HUES64 (cell line): ENCODE measurements around the gene SUGCT.

ENCODE experiments used
- H3K27ac ChIP-seq: 2 replicates; pipeline ENCODE4 v1.7.0; 2013; ENCODE audit warnings: low read depth, low read length, inconsistent platforms
- H3K27me3 ChIP-seq: 2 replicates; pipeline ENCODE4 v1.6.1; 2013; ENCODE audit warnings: mild to moderate bottlenecking, low read length; ENCODE audit not compliant: insufficient read depth
- H3K36me3 ChIP-seq: 2 replicates; pipeline ENCODE4 v1.6.1; 2013; ENCODE audit warnings: mild to moderate bottlenecking, low read length; ENCODE audit not compliant: insufficient read depth
- H3K4me1 ChIP-seq: 2 replicates; pipeline ENCODE4 v1.6.1; 2013; ENCODE audit warnings: mild to moderate bottlenecking, low read length, moderate library complexity; ENCODE audit not compliant: insufficient read depth
- H3K4me3 ChIP-seq: 2 replicates; pipeline ENCODE4 v1.5.1; 2013; ENCODE audit warnings: mild to moderate bottlenecking, low read length, moderate library complexity
- H3K9ac ChIP-seq: 2 replicates; pipeline ENCODE4 v1.6.1; 2013; ENCODE audit warnings: mild to moderate bottlenecking, low read depth, low read length
- H3K9me3 ChIP-seq: 2 replicates; pipeline ENCODE4 v1.6.1; 2013; ENCODE audit warnings: low read depth, low read length; ENCODE audit not compliant: insufficient read depth
- WGBS: fragments of 150-250, 120-280 bp; methylation state at CpG from one replicate; pipeline ENCODE4 v1.1.7; 2013; ENCODE audit warnings: missing lambda C conversion rate; 5-methylcytosine and 5-hydroxymethylcytosine counted together

Gene SUGCT

DNA sequence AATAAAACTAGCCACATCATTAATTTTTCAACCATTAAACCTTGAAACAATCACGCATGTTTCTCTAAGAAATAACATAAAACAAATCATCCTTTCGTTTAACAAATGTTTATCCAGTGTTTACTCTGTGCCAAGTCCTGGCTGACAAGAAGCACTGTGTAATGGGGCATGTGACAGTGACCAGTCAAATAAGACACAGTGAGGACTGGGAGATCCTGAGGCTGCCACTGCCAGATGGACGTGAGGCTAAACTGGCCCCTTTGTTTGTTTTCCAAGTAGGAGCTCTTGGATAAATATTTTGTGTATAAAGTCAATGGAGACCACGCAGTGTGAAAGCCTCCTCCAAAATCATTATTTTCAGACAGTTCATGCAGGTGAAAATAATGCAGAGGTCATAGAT lies 626.2 kb downstream of the SUGCT start:
- Histone ChIP-seq H3K27ac (no peak overlapping the region), H3K4me3 (no peak overlapping the region), H3K27me3 (no peaks in the 10 kb centered on the region), H3K9me3 (no peaks in the 10 kb centered on the region), H3K36me3 (no peaks in the 10 kb centered on the region), H3K4me1 (peaks cover 38% of the 10 kb centered on the region), H3K9ac (no peak overlapping the region)
- WGBS = 91% methylated on average over 4 of the region's 4 CpGs

DNA sequence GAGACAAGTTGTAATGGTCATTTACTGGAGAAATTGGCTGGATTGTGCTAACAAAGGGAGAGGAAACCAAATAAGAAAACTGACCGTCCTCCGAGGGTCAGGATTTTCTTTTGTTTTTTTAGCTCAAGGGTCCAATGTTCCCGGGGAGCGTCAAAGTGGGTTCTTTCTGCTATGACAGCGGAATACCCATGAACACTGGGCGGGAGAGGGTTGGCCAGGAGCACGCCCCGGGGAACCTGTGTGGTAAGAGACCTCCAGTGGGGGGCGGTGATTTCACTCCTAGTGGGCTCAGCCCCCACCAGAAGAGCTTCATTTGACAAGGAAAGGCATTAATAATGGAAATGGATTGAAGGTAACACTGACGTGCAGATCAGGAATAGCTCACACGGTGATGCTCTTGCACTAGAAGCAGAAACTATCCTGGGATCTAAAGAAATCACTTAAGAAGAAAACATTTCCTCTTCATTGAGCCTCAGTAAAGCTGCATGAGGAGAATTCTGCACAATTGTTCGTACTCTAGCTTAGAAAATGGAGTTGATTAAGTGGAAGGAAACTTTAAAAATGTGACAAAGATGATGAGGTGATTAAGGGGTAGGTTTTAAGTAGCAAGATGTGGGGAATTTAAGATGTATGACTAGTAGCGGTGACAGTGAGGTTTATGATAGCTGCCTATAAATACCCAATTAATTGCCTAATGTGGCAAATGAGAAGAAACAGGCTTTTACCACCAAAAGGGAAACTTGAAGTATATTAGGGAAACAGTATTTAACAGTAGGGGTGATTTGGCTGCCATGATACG lies 627.2 kb downstream of the SUGCT start:
- Histone ChIP-seq H3K4me1 (peaks cover 31% of the 10 kb centered on the region), H3K36me3 (no peaks in the 10 kb centered on the region), H3K9ac (no peak overlapping the region), H3K4me3 (no peak overlapping the region), H3K9me3 (no peaks in the 10 kb centered on the region), H3K27ac (no peak overlapping the region), H3K27me3 (no peaks in the 10 kb centered on the region)
- 93% methylated on average over 14 of the region's 14 CpGs for WGBS

DNA sequence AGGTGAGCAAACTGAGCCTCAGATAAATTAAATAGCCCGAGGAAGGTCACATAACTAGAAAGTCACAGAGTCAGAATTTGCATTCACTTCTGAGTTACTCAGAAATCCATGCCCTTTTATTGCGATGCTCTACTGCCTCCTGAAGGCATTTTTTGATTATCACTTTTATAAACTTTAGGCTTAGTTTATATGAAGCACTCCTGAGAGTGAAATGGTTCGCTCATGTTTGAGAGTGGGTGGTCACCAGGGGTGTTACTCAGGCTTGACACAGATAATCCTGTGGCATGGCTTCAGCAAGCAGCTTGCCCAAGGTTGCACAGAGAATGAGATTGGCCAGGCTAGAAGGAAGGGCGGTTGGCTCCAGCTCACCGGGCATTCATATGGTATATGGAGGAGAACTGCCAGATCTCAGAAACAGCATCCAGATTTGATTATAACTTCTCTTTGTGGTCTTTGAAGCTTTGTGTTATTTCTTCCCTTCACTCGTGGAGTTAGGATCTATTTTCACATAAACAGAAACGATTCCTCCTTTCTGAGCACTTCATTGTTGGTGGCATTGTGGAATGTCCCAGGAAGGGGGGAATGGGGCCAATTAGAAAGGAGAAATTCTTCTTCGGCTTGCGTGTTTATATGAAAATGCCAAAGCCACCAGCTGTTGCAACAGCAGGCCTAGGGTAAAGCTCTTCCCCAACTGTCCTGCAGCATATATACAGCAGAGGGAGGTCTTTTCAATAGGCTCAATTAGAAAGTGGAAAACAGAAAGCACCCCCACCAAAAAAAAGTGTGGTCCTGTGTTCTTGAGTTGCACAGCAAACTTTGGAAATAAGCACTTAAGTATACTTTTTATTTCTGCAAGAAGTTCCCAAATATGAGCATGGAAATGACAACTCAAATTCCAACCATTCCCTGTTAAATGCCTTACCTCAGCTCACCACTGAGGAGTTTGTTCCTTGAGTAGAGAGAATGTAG lies 628.8 kb downstream of the SUGCT start:
- H3K9ac ChIP-seq = no peak overlapping the region
- H3K9me3 ChIP-seq = no peaks in the 10 kb centered on the region
- 93% methylated on average over 9 of the region's 9 CpGs for WGBS
- no peak overlapping the region for H3K4me3 ChIP-seq
- H3K36me3 ChIP-seq = no peaks in the 10 kb centered on the region
- H3K27me3 ChIP-seq = no peaks in the 10 kb centered on the region
- no peak overlapping the region for H3K27ac ChIP-seq
- peaks cover 24% of the 10 kb centered on the region for H3K4me1 ChIP-seq

DNA sequence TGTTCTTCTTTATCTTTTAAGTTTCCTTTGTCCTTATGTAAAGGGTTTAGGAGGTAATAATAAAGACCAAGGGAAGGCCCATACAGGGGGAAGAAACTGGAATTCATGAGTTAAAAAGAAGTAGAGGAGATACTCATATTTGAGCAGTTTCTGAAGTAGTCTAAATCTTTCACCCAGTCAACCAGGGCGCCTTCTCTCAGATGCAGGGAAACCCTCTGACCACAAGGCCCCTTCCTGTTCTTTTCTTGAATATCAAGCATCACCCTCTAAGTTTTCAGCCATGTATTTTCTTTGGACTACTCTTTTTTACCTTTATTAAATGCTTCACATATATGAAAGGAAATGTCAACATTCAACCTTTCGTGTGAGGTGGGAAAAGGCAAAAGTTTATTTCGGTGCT lies 630.8 kb downstream of the SUGCT start:
- H3K27ac ChIP-seq = no peak overlapping the region
- 84% methylated on average over 1 of the region's 3 CpGs for WGBS
- H3K4me3 ChIP-seq = no peak overlapping the region
- H3K27me3 ChIP-seq = no peaks in the 10 kb centered on the region
- H3K36me3 ChIP-seq = no peaks in the 10 kb centered on the region
- H3K9ac ChIP-seq = no peak overlapping the region
- H3K4me1 ChIP-seq = peaks cover 24% of the 10 kb centered on the region
- no peaks in the 10 kb centered on the region for H3K9me3 ChIP-seq

DNA sequence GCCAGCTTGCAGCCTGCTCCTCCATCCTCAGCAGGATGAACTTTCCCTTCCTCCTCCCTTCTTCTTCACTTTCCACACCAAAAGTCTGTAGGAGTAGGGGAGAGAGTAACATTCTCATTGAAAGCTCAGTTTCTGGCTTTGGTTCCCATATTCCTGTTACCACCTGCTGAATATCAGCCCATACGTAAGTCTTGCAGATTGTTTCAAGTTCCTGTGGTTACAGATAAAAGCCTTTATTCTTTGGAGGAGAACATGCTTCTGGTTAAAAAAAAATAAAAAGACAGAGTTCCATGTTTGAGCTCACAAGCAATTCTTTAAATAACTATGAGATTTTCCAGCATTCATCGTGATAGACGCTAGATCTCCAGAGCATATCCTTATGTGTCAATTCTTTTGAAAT lies 637.3 kb downstream of the SUGCT start:
- WGBS = 97% methylated on average over 3 of the region's 3 CpGs
- Histone ChIP-seq H3K4me1 (no peaks in the 10 kb centered on the region; the same call in 1 of the 2 replicates), H3K4me3 (no peak overlapping the region), H3K27me3 (no peaks in the 10 kb centered on the region), H3K9ac (no peak overlapping the region), H3K9me3 (no peaks in the 10 kb centered on the region), H3K36me3 (no peaks in the 10 kb centered on the region), H3K27ac (no peak overlapping the region)

DNA sequence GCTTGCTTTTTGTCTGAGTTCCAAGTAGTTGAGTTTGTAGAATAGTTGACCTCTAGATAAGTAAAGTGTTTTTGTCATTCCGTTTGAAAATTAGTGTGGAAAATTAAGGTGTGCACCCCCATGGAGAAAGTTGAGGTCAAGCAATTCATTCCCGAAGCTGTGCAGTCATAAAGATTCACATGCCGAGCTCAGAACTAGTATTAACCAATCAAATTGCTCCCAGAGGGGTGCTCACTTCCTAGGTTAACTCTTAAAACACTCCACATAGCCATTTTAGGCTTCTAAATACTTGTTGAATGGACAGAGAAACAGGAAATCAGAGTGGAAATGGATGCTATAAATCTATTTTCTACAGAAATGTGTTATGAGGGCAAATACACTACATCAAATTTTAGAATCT lies 638.9 kb downstream of the SUGCT start:
- WGBS = 93% methylated on average over 3 of the region's 3 CpGs

DNA sequence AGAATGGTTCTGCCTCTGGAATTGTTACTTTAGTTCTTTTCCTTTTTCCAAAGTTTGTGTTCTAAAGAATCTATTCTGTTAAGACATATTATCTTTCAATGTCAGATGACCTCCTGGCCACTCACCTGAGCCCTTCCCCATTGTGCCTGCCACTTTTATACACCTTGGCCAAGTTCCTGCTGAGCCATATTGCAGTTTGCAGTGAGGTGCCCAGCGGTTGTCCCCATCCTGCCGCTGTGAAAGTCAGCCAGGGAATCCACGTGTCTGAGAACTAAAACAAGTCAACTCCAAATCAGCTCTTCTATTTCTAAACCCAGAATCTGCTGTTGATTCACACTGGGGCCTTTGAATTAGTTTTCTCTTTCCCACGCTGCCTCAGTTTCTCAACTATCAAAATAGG lies 641.1 kb downstream of the SUGCT start:
- H3K4me1 ChIP-seq = no peaks in the 10 kb centered on the region
- 95% methylated on average over 4 of the region's 4 CpGs for WGBS
- H3K9ac ChIP-seq = no peak overlapping the region
- H3K9me3 ChIP-seq = no peaks in the 10 kb centered on the region
- no peaks in the 10 kb centered on the region for H3K36me3 ChIP-seq
- H3K27me3 ChIP-seq = no peaks in the 10 kb centered on the region
- H3K4me3 ChIP-seq = no peak overlapping the region
- H3K27ac ChIP-seq = no peak overlapping the region

More for the DNA sequence above, 638.9 kb downstream of the SUGCT start:
- Histone ChIP-seq H3K4me1 (no peaks in the 10 kb centered on the region; the same call in 1 of the 2 replicates), H3K4me3 (no peak overlapping the region), H3K27me3 (no peaks in the 10 kb centered on the region), H3K9ac (no peak overlapping the region), H3K9me3 (no peaks in the 10 kb centered on the region), H3K36me3 (no peaks in the 10 kb centered on the region), H3K27ac (no peak overlapping the region)

DNA sequence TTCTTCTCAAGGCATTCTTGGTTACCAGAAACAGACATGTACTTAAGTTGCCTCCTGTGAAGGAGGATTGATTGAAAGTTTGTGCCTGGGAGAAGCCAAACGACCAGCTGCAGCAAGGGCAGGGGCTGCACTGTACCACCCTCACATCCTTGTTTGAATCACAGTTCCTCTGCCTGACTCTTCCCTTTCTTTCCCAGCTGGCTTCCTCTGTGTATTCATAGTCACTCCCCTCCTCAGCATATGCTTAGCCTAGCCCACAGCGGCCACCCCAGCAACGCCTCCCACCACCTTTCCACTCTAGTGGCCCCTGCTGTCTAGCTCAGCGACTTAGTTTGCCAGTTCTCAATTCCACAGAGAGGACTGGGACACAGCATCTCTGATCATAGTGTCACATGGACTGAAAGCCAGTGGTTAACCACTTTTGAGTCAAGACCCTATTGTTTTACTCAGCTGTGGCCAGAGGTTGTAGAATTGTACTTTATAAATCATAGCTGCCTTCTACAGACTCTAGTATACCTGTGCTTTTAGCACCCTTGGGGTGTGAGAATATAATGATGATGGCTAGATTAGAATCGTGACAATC lies 643.0 kb downstream of the SUGCT start:
- 87% methylated on average over 5 of the region's 5 CpGs for WGBS
- no peaks in the 10 kb centered on the region for H3K27me3 ChIP-seq
- H3K4me1 ChIP-seq = no peaks in the 10 kb centered on the region
- no peak overlapping the region for H3K4me3 ChIP-seq
- H3K36me3 ChIP-seq = no peaks in the 10 kb centered on the region
- no peak overlapping the region for H3K27ac ChIP-seq
- H3K9ac ChIP-seq = no peak overlapping the region
- H3K9me3 ChIP-seq = no peaks in the 10 kb centered on the region

DNA sequence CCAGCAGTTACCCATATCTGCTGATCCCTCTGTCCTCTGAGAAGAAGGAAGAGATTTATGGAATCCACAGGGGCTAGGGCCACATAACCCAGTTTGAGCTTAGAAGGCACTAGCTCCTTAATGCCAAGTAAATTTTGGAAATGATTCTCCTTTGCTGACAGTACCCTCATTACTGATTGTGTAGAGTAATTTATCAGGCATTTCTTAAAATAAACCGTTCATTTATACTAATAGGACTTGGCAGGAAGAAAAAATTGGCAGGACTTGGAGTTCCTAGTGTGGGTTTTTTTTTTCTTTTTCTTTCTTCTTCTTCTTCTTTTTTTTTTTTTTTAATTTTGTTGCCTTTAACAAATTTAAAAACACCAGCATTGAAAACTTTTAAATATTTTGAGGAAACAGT lies 645.7 kb downstream of the SUGCT start:
- no peak overlapping the region for H3K27ac ChIP-seq
- H3K36me3 ChIP-seq = no peaks in the 10 kb centered on the region
- H3K27me3 ChIP-seq = no peaks in the 10 kb centered on the region
- no peaks in the 10 kb centered on the region for H3K9me3 ChIP-seq
- no peaks in the 10 kb centered on the region for H3K4me1 ChIP-seq
- H3K9ac ChIP-seq = no peak overlapping the region
- H3K4me3 ChIP-seq = no peak overlapping the region
- no CpG with 5 or more reads among the region's 1 CpG for WGBS

DNA sequence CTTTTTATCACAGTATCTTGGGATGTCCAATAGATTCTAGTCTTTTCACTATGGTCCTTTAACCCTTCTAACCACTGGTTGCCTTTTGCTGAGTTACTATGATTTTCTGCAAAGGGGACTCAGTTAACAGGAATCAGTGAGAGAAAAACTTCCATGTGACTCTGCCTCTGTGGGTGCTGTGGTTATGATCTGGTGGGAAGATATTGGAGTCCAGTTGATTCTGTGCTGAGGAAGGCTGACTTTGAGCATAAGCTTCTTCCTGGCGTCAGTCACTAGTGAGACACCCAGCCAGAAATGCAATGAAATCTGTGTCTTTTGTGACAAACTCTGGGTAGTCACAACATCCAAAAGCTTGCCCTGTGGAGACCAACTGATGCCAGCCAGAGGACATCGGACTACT lies 648.0 kb downstream of the SUGCT start:
- no peak overlapping the region for H3K27ac ChIP-seq
- H3K9ac ChIP-seq = no peak overlapping the region

DNA sequence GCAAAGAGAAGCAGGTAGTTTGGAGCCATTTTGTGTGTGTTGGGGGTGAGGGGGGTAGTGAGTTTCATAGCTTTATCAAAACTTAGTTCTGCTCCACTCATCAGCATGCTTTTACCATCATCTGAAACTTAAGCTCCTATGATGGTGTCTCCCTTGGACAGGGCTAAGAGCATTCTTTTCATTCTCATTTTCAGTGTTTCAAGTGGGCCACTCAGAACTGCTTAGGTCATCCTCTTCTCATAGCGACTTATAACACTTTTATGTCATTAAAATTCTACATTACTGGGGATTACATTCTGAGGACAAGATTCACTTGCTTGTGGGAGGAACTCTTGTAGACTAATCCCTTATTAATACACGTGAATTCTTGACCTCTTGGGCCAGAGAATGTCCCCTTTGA lies 649.4 kb downstream of the SUGCT start:
- Histone ChIP-seq H3K36me3 (no peaks in the 10 kb centered on the region), H3K27me3 (no peaks in the 10 kb centered on the region), H3K9me3 (no peaks in the 10 kb centered on the region), H3K4me3 (no peak overlapping the region), H3K4me1 (no peaks in the 10 kb centered on the region), H3K27ac (no peak overlapping the region), H3K9ac (no peak overlapping the region)
- 100% methylated on average over 2 of the region's 2 CpGs for WGBS

More for the DNA sequence above, 648.0 kb downstream of the SUGCT start:
- over 99% methylated on average over 2 of the region's 2 CpGs for WGBS
- H3K4me3 ChIP-seq = no peak overlapping the region
- no peaks in the 10 kb centered on the region for H3K36me3 ChIP-seq
- H3K27me3 ChIP-seq = no peaks in the 10 kb centered on the region
- H3K4me1 ChIP-seq = no peaks in the 10 kb centered on the region
- H3K9me3 ChIP-seq = no peaks in the 10 kb centered on the region
